Measurements from ENCODE around the gene HAL.
A peak's percentile ranks its signal among the peaks of the same experiment; 100 is the strongest.

HAL gene

DNA sequence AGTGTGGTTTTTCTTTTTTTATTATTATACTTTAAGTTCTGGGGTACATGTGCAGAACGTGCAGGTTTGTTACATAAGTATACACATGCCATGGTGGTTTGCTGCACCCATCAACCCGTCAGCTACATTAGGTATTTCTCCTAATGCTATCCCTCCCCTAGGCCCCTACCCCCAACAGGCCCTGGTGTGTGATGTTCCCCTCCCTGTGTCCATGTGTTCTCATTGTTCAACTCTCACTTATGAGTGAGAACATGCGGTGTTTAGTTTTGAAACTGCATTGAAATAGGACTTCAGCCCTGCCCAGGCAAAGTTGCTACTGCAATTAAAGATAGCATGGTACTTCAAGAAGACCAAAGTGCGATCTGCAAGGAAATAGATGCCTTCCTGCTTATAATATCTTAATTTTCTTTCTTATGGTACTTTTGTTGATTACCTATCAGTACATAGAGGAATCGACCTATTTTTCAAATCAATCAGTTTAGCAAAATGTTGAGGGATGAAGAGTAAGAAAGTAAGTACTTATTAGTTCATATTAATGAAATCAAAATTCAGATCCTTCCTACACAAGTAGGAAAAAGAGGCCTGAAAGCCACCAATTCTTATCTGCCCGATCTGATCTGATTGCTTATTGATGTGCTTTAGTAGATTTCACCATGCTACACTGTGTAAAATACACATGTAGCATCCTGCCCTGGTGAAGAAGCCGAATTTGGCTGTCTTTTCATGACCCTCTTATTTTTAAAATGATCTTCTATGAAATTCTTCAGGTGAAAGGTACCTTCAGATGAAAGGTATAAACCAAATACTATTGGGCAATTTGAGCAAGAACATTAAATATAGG, 37.6 kb upstream of the HAL start:
- TF ChIP-seq, protein P1, sequence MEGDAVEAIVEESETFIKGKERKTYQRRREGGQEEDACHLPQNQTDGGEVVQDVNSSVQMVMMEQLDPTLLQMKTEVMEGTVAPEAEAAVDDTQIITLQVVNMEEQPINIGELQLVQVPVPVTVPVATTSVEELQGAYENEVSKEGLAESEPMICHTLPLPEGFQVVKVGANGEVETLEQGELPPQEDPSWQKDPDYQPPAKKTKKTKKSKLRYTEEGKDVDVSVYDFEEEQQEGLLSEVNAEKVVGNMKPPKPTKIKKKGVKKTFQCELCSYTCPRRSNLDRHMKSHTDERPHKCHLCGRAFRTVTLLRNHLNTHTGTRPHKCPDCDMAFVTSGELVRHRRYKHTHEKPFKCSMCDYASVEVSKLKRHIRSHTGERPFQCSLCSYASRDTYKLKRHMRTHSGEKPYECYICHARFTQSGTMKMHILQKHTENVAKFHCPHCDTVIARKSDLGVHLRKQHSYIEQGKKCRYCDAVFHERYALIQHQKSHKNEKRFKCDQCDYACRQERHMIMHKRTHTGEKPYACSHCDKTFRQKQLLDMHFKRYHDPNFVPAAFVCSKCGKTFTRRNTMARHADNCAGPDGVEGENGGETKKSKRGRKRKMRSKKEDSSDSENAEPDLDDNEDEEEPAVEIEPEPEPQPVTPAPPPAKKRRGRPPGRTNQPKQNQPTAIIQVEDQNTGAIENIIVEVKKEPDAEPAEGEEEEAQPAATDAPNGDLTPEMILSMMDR (IDR thresholded peaks at IDR 0.05; ENCODE audit: low read depth, low read length, missing control alignments) = no peak
- H3K4me3 ChIP-seq (replicated peaks; ENCODE audit: low read depth, low read length) = peak overlapping the region; percentile 90
- DNase-seq (ENCODE audit: extremely low read depth, low read depth) = no peak

DNA sequence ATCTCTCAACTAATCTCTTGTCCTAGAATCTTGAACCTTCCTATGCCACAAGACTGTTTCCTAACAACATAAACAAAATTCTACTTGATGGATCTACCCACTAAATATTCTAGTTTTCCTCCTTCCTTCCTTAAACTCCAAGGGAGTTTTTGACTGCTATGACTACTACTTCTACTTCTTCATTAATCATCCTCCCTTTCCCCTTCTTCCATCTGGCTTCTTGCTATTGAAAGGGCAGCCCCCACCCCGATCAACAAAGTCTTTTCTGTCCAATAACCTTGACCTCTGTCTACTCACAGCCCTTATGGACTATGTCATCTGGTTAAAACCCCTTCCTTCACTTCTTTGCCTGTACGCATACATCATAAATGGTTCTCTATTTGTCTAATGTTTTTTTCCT, 33.7 kb upstream of the HAL start:
- no peak for DNase-seq (ENCODE audit: extremely low read depth, low read depth)
- TF ChIP-seq, protein P1 (IDR thresholded peaks at IDR 0.05; ENCODE audit: low read depth, low read length, missing control alignments) = no peak
- no peak overlapping the region for H3K4me3 ChIP-seq (replicated peaks; ENCODE audit: low read depth, low read length)

DNA sequence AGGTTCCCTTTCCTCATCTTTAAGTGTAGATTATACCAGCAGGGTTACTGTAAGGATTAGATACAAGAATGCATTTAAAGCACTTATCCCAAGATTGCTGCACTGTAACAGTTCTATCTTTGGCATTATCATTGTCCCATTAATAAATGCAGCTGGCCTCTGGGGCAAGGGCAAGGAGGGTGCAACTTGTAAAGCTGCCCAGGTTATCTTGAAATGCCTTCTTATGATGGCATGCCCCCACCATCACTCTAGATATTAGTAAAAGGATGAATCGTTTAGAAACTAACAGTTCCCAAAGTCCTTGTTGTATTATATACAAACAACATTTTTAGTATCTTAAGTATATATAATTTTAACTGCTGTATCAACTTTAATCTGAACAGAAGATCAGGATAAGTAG, 32.4 kb upstream of the HAL start:
- DNase-seq (ENCODE audit: extremely low read depth, low read depth) = no peak
- H3K4me3 ChIP-seq (replicated peaks; ENCODE audit: low read depth, low read length) = no peak overlapping the region
- TF ChIP-seq, protein P1 (IDR thresholded peaks at IDR 0.05; ENCODE audit: low read depth, low read length, missing control alignments) = no peak

DNA sequence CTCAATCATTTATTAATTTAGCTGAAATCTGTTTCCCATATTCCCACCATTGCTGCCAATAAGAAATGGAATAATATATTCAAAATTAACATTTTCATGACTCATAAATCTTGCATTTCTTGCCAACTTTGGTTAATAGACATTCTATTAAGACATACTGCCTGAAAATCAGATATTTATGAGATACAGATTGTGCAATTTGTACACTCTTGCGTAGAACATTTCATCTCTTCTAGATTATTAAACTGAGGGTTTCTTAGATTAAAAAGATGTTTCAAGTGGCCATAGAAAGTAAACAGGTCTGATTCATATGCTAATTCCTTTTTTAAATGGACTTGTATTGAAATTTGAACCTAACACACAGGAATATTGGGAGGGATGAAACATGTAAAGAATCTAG, 30.2 kb upstream of the HAL start:
- TF ChIP-seq, protein P1 (IDR thresholded peaks at IDR 0.05; ENCODE audit: low read depth, low read length, missing control alignments) = no peak
- H3K4me3 ChIP-seq (replicated peaks; ENCODE audit: low read depth, low read length) = no peak overlapping the region
- DNase-seq (ENCODE audit: extremely low read depth, low read depth) = no peak

DNA sequence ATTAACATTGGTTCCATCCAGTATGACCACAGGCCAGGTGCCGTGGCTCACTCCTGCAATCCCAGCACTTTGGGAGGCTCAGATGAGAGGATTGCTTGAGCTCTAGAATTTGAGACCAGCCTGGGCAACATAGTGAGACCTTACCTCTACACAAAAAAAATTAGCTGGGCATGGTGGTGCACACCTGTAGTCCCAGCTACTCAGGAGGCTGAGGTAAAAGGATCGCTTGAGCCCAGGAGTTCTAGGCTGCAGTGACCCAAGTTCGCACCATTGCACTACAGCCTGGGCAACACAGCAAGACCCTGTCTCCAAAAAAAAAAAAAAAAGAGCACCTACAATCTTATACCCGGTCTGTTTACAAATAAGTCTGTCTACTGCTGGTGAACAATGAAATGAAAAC, 29.4 kb upstream of the HAL start:
- TF ChIP-seq, protein P1 (IDR thresholded peaks at IDR 0.05; ENCODE audit: low read depth, low read length, missing control alignments) = no peak
- no peak overlapping the region for H3K4me3 ChIP-seq (replicated peaks; ENCODE audit: low read depth, low read length)

DNA sequence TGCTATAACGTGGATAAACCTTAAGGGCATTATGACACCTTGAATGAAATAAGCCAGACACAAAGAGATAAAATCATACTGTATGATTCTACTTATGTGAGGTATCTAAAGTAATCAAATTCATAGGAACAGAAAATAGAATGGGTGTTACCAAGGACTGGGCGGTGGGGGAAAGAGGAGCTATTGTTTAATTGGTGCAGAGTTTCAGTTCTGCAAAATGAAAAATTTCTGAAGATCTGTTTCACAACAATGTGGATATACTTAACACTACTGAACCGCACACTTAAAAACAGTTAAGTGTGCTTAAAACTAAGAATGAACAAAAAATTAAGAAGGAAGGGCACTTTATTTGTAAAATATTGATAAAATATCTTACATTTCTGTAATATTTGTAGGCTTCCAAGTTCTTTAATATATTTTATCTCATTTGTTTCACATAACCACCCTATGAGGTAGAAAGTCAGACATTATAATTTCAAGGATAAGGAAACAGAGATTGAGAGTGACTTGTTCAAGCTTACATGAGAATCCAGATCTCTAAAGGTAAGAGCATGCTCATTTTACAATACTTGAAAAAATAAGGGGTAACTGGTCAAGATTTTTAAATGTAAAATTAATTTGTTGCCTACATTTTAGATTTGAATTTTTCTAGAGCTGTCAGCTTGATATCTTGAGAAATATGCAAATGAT, 24.3 kb upstream of the HAL start:
- TF ChIP-seq, protein P1 (IDR thresholded peaks at IDR 0.05; ENCODE audit: low read depth, low read length, missing control alignments) = no peak
- DNase-seq (ENCODE audit: extremely low read depth, low read depth) = no peak
- H3K4me3 ChIP-seq (replicated peaks; ENCODE audit: low read depth, low read length) = no peak overlapping the region

More for the DNA sequence above, 29.4 kb upstream of the HAL start:
- no peak for DNase-seq (ENCODE audit: extremely low read depth, low read depth)
